ENCODE data around the gene GPC6.

- TF ChIP-seq, protein P1, sequence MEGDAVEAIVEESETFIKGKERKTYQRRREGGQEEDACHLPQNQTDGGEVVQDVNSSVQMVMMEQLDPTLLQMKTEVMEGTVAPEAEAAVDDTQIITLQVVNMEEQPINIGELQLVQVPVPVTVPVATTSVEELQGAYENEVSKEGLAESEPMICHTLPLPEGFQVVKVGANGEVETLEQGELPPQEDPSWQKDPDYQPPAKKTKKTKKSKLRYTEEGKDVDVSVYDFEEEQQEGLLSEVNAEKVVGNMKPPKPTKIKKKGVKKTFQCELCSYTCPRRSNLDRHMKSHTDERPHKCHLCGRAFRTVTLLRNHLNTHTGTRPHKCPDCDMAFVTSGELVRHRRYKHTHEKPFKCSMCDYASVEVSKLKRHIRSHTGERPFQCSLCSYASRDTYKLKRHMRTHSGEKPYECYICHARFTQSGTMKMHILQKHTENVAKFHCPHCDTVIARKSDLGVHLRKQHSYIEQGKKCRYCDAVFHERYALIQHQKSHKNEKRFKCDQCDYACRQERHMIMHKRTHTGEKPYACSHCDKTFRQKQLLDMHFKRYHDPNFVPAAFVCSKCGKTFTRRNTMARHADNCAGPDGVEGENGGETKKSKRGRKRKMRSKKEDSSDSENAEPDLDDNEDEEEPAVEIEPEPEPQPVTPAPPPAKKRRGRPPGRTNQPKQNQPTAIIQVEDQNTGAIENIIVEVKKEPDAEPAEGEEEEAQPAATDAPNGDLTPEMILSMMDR (IDR thresholded peaks at IDR 0.05): no peak
- TF ChIP-seq POLR2AphosphoS5 (IDR thresholded peaks at IDR 0.05) (no peak), POLR2A (IDR thresholded peaks at IDR 0.05) (no peak)
These were observed 655.6 kb downstream of the GPC6 start for GRCh38 chr13:93882086-93882651.
